Activated naive CD8-positive, alpha-beta T cell treated with anti-CD3 and anti-CD28 coated beads, Interleukin-2, amount 50 U/mL, for 16 hours (primary cell): ENCODE results near the gene ZNF320.
"Not testable (repeated sequence)": the region's sequence is repeated elsewhere in the genome, so short reads cannot be mapped to it uniquely, and the experiment has no call there.

ENCODE experiments used
- DNase-seq: peaks from one replicate; pipeline ENCODE4 v3.0.0-alpha.2; 2020; ENCODE audit warnings: low read depth, low spot score

ZNF320 gene

DNA sequence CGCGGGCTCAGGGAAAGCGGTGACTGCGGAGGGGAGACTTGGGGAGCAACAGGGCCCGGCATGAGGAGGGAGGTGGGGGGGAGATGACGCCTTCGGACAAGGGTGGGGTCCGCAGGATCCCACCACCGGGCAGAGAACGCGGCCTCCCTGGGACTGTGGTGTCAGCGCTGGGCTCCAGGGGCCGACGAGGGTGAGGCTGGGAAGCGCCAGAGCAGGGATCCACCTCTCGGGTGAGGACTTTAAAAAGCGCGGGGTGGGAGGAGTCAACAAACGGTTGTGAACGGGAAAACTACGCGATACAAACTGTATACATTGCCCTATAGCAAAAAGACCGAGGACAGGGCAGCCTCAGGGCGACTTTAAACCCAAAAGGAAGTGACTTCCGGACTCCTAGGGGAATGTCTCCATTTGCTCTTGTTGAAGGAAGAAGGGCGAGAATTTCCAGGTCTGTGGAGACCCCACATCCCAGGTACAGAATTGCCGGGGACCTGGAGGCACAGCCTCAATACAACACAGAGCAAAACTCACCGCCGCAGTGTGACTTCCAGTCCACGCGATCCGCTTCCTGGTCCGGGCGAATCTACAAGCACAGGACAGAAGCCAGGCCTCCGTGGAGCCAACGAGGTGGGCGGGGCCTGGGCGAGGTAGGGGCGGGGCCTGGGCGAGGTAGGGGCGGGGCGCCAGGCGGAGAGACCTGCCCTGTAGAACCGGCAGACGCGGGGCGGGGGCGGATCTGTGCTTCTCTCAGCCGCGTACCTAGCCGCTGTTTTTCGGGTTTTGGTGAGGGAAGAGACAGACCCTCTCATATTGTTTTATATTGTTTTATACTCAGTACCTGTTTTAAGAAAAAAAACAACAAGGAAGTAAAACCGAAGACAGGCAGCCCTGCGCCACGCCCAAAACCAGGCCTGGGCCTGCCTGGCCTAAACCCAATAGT is 25.7 kb upstream of the ZNF320 start, which contains the start of gene ZNF888:
Gene ZNF888 (minus strand): TSS at position 588 of the 937 bp plus-strand sequence. CDS start 5,555 bp downstream, outside the sequence.
- peak; percentile 68 for DNase-seq

DNA sequence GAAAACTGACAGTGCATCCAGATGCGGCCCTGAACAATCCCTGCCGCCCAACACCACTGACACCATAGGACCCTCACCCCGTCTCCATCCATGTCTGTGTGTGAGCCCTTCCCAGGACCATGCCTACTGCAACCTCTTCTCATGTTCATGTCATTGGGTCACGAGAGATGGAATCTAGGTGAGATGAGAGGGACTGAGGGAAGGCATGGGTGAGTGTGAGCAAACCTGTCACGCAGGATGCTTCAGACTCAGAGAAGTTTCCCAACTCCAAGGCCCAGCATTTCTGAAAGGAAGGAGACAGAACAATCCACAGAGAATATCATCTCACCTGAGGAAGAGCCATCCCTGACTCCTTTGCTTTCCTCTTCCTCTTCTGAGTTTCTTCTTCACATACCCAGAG is 20.1 kb upstream of the ZNF320 start:
- no peak for DNase-seq

DNA sequence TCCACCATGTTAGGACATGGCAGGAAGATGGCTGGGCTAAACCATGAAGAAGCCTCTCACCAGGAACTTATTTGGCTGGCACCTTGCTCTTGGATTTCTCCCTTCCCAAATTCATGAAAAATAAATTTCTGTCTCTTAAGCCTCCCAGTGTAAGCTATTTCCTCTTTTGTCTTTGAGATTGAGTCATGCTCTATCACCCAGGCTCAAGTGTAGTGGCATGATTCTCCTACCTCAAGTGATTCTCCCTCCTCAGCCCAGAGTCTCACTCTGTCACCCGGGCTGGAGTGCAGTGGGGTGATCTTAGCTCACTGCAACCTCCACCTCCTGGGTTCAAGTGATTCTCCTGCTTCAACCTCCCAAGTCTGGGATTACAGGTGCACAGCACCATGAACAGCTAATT is 13.2 kb upstream of the ZNF320 start:
- DNase-seq, result no peak

DNA sequence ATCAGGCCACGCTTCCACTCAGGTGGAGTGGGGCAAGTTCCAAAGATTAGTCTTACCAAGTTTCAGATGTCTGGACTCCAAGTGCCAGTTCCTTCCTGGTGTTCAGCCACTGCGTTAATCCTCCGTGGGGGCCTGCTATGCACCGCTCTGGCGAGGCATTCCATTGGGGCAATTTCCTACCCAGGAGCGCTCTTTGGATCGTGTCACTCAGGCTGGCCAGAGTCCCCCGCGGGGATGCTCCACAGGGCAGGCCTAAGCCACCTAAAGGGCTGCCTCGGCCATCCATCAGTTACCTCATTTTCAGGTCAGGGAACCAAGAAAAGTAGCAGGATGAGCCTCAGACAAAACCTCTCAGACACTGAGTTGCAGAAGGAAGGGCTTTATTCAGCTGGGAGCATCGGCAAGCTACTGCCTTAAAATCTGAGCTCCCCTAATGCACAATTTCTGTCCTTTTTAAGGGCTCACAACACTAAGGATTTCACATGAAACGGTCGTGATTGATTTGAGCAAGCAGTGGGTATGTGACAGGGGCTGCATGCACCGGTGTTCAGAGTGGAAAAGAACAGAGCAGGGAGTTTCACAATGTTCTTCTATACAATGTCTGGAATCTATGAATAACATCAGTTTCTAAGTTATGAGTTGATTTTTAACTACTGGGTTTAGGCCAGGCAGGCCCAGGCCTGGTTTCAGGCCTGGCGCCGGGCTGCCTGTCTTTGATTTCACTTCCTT is 6.8 kb upstream of the ZNF320 start:
- not testable (repeated sequence) for DNase-seq

DNA sequence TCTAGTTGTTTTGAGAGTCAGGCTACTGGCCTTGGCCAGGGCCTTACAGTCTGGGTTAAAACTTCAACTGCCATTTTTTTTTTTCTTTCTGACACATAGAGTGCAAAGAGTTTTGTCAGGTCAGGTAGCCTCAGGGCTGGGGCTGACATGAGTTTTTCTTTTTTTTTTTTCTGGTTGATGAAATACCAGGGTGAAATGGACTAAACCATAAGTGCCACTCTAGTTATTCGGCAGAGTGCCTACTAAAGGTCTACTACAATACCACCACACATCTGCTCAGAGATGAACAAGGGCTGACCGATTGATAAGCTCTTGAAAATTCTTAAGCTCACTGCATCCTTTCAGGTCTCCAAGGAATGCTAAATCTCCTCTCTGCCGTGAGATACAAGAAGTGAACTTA is 4.4 kb upstream of the ZNF320 start:
- DNase-seq, result no peak

DNA sequence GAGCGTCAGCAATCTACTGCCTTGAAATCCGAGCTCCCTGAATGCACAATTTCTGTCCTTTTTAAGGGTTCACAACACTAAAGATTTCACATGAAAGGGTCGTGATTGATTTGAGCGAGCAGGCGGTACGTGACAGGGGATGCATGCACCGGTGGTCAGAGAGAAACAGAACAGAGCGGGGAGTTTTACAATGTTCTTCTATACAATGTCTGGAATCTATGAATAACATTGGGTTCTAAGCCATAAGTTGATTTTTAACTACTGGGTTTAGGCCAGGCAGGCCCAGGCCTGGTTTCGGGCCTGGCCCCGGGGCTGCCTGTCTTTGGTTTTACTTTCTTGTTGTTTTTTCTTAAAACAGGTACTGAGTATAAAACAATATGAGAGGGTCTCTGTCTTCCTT is 1.2 kb upstream of the ZNF320 start:
- not testable (repeated sequence) for DNase-seq

DNA sequence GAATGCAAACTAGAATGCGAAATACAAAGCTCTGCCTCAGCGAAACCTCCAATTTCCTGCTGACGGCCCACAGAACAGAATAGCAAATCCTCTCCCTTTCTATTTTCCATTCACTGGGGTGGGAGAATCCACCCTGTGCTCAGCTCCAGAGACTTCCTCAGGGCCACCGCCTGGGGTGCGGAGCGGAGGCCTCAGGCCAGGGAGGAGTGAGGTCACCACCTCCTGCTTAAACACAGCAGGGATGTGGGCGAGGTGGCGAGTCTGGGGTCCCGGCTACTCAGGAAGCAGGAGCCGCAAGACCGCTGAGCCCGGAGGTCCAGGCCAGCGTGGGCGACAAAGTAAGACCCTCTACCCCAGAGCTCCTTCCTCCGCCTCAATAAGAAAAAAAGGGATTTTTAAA is 666 bp upstream of the ZNF320 start:
- no peak for DNase-seq

DNA sequence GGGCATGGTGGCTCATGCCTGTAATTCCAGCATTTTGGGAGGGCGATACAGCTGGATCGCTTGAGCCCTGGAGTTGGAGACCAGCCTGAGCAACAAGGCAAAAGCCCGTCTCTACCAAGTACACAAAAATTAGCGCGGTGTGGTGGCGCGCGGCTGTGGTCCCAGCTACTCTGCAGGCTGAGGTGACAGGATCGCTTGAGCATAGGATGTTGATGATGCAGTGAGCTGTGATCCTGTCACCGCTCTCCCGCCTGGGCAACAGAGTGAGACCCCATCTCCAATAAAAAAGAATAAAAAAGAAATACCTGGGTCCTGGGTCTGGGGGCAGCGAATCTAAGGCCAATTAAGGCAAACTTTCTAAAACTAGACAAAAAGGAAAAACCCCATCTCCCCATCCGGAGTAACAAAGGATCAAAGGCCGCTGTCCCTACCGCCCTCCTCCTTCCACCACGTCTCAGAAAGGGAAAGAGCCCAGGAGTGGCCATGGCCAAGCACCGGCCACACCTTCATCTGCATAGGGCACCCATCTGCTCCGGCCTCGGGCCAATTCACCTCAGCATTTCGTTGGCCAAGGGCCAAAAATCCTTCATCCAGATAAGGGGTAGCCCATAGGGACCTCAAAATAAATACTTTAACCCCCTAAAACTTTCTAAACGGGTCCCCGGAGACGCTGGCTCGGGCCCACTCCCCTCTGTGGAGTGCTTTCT is 851 bp downstream of the ZNF320 start:
- no peak for DNase-seq

DNA sequence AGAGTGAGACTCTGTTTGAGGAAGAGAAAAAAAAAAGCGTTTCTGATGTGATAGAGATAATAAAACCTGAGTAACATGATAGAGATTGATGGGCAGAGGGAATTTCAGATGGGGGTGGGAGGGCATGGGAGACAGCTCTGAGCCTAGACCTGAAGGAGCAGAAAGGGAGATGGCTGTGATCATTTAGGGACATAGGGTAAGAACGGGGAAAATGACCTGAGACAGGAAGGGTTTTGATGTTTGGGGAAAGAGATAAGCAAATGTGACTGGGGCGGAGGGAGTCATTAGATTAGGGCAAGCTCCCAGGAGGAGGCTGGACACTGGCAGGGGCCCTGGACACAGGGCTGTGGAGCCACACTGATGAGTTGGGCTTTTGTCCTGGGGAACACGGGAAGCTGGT is 6.1 kb downstream of the ZNF320 start:
- no peak for DNase-seq

DNA sequence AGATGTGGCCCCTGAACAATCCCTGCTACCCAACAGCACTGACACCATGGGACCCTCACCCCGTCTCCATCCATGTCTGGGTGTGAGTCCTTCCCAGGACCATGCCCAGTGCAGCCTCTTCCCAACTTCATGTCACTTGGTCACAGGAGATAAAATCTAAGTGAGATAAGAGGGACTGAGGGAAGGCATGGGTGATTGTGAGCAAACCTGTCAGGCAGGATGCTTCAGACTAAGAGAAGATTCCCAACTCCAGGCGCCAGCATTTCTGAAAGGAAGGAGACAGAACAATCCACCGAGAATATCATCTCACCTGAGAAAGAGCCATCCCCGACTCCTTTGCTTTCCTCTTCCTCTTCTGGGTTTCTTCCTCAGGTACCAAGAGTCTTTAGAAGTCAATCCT is 7.5 kb downstream of the ZNF320 start:
- no peak for DNase-seq

DNA sequence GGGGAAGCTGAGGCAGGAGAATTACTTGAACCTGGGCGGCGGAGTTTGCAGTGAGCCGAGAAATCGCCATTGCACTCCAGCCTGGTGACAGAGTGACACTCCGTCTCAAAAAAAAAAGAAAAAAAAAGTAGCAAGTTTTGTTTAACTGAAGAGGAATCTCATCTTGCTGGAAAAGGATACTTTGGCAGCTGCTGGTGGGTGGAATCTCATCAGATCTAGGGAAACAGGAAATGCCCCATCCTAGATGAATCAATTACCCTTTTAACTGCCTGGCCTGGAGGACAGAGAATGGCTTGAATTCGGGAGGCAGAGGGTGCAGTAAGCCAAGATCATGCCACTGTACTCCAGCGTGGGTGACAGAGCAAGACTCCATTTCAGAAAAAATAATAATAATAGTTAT is 8.4 kb downstream of the ZNF320 start:
- DNase-seq, result no peak

DNA sequence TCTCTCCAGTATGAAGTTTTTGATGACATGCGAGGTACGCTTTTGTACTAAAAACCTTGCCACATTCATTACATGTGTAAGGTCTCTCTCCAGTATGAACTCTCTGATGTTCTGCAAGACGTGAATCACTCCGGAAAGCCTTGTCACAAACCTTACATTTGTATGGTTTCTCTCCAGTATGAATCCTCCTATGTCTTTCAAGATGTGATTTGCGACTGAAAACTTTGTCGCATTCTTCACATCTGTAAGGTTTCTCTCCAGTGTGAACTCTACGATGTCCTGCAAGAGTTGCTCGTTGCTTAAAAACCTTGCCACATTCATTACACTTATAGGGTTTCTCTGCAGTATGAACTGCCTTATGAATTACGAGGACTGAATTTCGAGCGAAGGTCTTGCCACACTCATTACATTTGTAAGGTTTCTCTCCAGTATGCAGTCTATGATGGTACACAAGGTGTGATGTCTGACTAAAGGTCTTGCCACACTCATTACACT is 16.5 kb downstream of the ZNF320 start:
- no peak for DNase-seq

DNA sequence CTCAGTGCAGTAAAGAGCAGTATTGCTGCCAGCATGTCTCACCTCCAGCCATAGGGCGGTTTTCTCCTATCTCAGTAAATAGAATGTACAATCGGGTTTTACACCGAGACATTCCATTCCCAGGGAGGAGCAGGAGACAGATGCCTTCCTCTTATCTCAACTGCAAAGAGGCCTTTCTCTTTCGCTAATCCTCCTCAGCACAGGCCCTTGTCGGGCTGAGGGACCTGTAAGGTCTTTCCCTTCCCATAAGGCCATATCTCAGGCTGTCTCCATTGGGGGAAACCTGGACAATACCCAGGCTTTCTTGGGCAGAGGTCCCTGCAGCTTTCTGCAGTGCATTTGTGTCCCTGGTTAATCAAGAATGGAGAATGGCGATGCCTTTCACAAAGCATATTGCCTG is 24.4 kb downstream of the ZNF320 start:
- not testable (repeated sequence) for DNase-seq

DNA sequence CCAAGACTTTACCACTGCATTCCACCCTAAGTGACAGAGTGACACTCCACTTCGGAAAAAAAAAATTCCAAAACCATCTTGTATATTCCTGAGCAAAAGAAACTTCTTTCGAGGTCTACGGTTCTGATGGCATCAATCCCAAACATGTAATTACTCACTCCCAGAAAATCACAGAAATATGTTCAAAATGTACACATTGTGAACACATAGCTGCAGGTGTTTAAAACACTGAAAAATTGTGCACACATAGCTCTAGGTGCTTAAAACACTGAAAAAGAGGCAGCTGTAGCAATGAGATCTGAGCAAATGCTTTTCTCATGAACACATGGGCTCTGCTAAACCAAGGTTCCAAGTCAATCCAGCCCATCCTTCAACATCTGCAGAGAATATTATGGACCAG is 26.0 kb downstream of the ZNF320 start:
- no peak for DNase-seq

DNA sequence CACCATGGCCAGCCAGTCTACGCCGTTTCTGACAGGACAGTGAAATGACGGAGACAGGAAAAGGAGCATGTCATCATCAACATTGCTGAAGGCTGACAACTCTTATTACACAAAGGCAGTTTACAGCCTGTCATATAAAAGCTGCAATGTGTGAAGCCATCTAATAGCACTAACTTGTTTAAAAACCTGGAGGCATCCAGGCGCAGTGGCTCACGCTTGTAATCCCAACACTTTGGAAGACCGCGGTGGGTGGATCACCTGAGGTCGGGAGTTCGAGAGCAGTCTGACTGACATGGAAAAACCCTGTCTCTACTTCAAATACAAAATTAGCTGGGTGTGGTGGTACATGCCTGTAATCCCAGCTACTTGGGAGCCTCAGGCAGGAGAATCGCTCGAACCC is 29.4 kb downstream of the ZNF320 start:
- DNase-seq, result not testable (repeated sequence)

DNA sequence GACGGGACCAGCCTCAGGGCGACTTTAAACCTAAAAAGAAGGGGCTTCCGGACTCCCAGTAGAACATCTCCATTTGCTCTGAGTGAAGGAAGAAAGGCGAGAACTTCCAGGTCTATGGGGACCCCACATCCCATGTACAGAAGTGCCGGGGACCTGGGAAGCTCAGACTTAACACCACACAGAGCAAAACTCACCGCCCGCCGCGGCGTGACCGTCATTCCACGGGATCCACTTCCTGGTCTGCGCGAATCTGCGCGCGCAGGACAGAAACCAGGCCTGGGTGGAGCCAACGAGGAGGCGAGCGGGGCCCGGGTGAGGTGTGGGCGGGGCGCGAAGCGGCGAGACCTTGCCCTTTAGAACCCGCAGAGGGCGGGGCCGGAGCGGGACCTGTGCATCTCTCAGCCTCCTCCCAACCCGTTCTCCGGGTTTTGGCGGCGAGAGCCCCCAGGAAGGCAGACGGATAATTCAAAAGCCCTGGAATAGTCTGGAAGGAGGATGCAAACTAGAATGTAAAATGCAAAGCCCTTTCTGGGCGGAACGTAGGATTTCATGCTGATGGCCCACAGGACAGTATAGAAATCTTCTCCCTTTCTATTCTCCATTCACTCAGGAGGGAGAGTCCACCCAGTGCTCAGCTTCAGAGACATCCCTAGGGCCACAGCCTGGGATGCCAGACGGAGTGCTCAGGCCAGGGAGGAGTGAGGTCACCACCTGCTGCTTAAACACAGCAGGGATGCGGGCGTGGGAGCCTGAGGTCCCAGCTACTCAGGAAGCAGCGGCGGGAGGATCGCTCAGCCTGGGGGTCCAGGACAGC is 39.9 kb downstream of the ZNF320 start, which contains the start of gene ZNF468:
Gene ZNF468 (minus strand): TSS at position 242 of the 814 bp plus-strand sequence. CDS start 3,347 bp downstream, outside the sequence.
- DNase-seq, result peak; percentile 16

DNA sequence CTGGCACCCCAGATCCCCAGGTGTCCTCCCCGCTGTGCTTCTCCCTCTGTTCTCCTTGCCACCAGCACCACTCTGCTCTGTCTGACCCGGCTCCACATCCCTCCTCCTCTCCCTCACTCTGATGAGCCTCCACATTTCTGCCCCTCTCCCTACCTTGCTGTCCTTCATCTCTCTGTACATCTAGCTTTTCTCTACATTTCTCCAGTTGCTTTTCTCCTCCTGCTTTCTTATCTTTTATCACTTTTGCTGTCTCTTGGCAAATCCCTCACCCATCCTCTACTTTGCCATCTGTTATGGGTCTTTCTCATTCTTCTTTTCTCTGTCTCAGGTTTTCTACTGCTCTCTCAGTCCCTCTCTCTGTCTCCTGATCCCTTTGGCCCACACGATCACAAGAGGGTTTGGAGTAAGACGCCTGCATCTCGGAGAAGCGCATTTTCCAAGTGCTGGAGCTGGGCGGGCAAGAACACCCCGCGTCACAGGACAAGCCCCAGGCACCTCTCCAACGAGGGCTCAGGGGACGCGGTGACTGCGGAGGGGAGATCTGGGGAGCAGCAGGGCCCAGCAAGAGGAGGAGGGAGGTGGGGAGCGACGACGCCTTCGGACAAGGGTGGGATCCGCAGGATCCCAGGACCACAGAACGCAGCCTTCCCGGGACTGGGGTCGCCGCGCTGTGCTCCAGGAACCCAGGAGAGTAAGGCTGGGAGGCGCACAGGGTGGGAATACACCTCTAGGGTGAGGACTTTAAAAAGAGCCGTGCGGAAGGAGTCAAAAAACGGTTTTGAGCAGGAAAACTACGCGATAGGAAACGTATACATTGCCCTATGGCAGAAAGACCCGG is 40.7 kb downstream of the ZNF320 start:
- not testable (repeated sequence) for DNase-seq
